ENCODE measurements around the gene UBE2Q2.
"Not testable (repeated sequence)": the region's sequence is repeated elsewhere in the genome, so short reads cannot be mapped to it uniquely, and the experiment has no call there.

Gene UBE2Q2

GRCh38 chr15:75823860-75824613 lies 19.2 kb upstream of the UBE2Q2 start:
- DNase-seq (ENCODE audit: low spot score), result no peak

GRCh38 chr15:75827691-75828090 lies 15.6 kb upstream of the UBE2Q2 start:
- no peak for DNase-seq (ENCODE audit: low spot score)

DNA sequence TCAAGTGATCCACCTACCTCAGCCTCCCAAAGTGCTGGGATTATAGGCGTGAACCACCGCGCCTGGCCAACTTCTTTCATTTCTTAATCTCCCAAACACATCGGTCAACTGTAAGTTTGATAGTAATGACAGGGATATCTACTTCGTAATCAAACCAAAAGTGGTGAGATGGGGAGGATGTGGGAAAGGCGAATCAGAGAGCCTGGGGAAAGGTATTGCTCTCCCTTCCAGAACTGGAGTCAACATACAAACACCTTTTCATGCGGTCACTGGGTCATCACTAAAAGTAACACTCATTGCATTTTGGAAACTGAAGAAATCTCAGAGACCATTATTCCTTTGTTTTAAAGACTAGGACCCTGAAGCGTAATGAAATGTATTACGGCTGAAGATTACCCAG lies 14.8 kb upstream of the UBE2Q2 start:
- DNase-seq (ENCODE audit: low spot score), result no peak

DNA sequence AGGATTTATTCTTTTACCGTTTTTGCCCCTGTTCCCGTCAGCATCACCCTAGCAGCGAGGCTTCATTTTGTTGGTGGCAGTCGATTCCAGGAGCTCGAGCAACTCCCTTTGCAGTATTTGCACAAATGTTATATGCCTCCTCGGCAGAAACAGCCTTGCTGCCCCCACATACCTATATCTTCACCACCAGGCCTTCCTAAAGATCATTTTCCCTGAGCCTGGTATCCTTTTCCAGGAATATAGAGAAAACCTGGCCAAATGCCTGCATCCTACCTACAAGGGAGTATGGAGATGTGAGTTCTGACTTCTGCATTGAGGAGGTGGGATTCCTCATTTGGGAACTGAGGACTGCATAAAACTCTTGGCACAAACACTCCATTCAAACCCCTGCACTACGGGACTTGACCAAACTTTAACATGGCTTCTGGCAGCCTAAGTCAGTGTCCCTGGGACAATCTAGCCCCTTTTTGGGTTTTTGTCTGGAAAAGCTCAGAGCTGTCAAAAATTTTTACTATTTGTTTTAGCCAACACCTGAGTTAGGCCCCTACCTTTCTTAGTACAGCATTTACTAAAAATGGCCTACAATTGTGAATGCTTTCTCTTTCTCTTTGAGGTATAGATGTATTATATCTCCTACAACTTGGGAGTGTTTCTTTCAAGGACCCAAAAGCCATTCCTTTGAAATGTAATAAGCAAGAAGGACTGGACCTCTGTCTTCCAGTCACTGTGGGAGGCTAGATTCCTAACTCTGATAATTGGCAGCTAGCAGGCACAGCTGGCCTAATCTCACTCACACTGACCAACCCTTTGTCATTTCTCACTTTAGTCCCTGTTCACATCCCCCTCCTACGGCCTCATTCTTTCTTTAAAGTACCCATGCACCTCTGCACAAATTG lies 12.1 kb upstream of the UBE2Q2 start:
- no peak for DNase-seq (ENCODE audit: low spot score)

- DNase-seq (ENCODE audit: low spot score), result no peak
These were observed 11.5 kb upstream of the UBE2Q2 start for GRCh38 chr15:75831806-75832102.

DNA sequence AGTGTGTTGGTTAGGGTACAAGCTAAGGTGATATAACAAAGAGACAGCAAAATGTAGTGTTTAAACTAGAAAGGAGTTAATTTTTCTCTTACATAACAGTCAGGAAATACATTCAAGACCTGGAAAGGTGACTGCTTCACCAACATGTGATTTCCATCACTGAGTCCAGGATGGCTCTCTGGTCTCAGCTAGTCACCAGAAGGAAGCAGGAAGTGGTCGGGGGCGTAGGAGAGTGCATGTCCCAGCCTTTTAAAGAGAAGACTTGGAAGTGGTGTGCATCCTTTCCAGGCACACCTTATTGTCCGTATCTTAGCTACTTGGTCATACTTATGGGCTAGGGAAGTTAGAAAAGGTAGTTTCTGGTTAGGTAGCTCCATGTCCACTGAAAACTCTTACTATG lies 11.1 kb upstream of the UBE2Q2 start:
- no peak for DNase-seq (ENCODE audit: low spot score)

DNA sequence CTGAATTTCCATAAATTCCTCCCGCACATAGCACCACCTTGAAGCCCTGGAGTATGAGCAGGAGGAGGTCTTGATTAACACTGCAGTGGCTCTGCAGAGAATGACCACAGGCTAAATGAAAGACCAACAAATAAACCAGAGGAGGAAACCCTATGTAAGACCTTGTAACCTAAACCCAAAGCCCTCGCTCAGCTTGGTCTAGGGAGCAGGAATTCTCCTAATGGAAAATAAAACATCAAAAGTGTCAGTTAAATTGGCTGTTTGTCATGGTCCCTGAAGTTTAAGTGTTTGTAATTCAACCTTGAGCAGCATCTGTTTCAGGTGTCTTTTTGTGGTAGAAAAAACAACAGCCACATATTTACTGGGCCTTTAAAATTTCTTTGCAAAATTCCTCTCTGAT lies 9.2 kb upstream of the UBE2Q2 start:
- DNase-seq (ENCODE audit: low spot score), result no peak

- DNase-seq (ENCODE audit: low spot score), result no peak
These were observed 7.0 kb upstream of the UBE2Q2 start for GRCh38 chr15:75835990-75836958.

DNA sequence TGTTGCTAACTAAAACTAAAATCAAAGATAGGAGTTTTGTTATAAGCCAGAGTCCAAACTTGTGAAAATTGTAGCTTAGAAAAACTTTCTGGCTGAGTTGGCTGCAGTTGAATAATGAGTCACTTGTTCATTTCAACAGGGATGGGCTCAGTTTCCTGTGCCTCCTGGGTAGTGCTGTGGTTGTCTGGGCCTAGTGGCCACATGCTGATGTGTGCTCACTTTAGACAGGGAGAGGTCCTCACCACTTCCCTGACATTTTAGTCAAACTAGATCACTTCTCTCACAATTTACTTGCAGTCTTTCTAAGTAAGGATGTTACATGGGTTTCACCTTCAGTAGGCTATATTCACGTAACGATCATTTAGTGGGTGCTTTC lies 6.3 kb upstream of the UBE2Q2 start:
- peak; percentile 67 for DNase-seq (ENCODE audit: low spot score)

DNA sequence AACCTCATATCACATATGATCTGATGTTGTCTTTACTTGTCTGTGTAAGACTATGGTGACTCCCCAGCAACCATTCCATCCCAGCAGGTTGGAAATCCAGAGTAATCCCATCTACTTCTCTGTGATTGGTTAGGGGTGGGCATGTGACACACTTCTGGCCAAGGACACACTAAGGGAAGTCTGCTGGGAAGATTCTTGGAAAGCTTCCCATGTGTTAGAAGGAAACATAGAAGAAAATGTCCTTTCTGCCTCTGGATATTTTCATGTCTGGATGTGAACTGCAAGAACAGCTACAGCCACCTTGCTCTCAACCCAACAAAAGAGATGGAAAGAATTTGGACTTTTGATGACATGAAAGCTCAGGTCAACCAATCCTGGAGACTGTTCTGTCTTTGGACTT lies 2.6 kb upstream of the UBE2Q2 start:
- DNase-seq (ENCODE audit: low spot score), result peak; percentile 63

DNA sequence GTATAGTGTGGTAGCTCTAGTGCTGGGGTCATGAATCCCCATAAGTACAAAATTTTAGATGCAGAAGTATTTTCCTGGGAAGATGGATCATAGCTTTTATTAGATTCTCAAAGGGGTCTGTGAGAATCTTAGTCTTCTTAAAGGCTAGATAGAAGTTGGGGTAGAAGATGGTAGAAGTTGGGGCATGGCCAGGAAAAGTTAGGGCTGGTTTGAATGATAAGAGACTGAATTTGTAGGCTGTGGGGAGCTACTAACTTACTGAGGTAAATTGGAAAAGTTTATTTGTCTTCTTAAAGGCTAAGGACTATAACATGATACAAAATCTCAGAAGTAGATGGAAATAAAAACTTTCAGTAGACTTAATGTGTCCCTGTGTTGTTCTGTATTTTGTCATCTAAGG lies 1.6 kb upstream of the UBE2Q2 start:
- no peak for DNase-seq (ENCODE audit: low spot score)

DNA sequence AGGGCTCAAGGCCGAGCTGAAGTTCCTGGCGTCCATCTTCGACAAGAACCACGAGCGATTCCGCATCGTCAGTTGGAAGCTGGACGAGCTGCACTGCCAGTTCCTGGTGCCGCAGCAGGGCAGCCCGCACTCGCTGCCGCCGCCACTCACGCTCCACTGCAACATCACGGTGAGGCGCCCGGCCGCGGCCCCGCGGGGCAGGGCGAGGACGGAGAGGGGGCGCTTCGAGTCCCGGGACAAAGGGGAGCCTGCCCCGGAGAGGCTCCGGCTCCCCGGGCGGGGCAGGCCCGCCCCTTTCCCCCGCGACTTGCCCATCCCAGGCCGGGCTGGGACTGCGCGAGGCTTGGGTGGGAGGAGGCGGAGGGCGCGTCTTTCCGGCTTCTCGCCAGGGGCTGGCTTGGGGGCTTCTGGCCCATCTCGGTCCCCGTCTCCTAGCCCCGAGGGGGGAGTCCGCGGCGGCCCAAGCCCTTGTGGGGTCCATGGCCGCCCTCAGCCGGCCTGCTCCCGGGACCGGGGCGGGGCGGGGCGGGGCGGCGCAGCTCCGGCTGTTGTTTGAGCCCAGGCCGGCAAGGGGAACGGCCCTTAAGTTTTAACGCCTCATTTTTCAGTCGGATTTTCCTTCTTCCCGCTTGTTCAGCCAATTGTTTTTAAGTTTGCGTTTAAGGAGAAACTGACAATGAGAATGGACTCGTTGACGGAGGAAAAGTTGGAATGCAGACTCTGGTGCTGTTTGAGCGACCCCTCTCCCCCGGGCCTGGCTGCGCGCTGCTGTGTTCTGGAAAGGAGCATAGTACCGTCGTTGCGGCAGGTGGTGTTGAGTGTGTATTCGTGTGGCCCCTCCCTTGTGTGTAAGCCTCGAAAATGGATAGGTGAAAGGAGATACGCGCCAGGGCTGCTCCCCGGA lies 683 bp downstream of the UBE2Q2 start:
- peak; percentile 68 for DNase-seq (ENCODE audit: low spot score)

DNA sequence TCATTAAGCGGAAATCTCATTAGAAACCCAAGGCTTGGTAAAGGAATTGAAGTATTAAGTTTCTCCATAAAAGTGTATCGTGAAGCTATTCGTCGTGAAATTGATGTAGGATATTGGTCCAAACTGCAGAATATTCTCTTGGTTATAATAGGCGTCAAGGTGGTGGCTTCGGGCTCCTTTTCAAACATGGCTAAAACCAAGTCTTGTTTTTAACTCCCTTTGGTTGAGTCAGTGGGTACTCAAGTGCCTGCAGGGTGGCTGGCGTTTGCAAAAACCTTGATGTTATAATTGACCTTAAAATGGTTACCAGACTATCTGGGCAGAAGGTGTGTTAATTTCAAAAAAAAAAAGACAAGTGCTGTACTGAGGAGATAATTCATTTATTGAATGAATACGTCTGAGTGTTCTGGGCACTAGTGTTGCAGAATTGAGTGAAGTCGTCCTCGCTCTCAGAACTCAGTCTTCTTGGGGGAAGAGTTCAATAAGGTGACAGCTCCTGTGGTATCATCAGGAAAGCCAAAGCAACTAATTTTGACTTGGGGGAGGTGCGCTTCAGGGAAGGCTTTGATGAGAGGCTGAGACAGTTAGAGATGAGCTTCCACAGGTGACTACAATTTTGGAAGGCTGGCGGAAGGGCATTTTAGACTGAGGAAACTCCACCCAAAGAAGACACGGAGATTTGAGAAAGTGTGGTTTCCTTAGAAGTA lies 1.5 kb downstream of the UBE2Q2 start:
- DNase-seq (ENCODE audit: low spot score), result no peak

GRCh38 chr15:75849167-75849566 lies 5.9 kb downstream of the UBE2Q2 start:
- DNase-seq (ENCODE audit: low spot score), result no peak

DNA sequence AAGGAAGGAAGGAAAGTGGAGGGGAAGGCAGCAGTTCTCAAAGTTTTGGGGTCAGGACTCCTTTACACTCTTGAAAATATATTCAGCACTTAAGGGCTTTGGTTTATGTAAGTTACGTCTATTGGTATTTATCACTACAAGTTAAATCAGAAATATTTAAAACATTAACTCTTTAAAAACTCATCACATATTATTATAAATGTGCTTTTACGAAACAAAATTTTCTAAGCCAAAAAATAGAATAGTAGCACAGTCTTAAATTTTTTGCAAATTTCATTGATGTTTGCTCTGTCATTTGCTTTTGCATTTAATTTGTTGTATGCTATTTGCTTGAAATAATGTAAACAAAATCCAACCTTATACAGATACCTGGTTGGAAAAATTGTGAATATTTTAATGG lies 7.5 kb downstream of the UBE2Q2 start:
- no peak for DNase-seq (ENCODE audit: low spot score)

DNA sequence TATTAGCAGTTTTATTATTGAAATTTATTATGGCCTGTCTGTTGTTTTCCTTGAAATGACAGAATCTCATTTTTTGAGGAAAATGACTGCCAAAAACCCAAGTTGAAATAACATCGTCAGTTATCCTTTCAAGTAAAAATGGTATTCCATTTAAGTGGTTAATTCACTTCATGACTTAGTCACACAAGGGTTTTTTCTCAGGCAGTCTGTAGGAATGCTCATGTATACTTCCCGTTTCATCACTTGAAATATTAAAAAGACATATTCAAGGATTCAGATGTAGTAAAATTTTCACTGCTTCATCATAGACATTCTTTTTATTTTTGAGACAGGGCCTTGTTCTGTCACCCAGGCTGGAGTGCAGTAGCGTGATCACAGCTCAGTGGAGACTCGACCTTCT lies 8.3 kb downstream of the UBE2Q2 start:
- not testable (repeated sequence) for DNase-seq (ENCODE audit: low spot score)

DNA sequence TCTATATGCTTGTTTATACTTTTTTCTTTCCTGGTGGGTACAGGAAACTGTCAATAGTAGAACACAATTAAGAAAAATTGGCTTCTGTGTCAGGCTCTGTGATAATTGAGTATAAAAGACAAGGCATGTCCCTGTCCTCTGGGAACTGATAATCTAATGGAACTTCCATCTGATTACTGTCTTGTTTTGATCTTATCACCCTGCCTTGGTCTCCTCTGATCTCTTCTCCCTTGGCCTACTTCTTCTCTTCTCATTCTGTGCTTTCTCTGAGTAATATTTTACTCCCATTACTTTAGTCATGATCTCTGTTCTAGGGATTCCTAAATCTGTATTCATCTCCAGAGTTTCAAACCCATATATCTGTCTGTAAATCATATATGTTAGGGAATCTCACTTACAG lies 14.6 kb downstream of the UBE2Q2 start:
- DNase-seq (ENCODE audit: low spot score), result no peak

DNA sequence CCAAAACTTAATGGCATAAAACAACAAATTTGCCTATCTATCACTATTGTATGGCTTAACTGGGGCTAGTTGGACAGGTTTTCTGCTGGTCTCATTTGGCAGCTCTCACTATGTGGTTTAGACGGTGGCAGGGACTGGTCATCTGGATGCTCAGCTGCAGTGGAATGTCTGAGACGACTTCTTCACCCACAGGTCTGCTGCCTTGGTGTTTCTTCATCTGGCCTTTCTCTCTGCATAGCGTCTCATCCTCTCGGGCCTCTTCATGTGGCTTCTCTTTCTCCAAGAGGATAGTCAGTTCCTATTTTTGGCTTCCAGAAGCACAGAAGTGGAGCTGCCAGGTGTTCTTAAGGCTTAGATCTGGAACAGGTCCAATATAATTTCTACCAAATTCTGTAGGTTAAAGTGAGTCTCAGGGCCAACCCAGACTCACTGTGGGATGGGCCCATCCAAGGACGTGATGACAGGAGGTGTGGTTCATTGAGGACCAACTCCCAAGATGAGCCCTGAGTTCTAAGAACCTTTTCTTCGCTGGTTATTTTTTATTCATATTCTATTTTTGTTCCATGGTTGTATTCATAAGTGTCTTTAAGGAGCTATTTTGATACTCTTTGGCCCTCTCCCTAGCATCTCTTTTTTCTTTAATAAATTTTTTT lies 18.6 kb downstream of the UBE2Q2 start:
- DNase-seq (ENCODE audit: low spot score), result no peak

GRCh38 chr15:75862796-75863195 lies 19.5 kb downstream of the UBE2Q2 start:
- no peak for DNase-seq (ENCODE audit: low spot score)
